HG03097 (cell line): ENCODE measurements around the gene CALR3.

Source experiments
- ATAC-seq: cut with Tn5 transposase; IDR thresholded peaks from one replicate; pipeline ENCODE4 v1.9.1; 2021; ENCODE audit not compliant: unreplicated experiment, low FRiP score

CALR3 gene

DNA sequence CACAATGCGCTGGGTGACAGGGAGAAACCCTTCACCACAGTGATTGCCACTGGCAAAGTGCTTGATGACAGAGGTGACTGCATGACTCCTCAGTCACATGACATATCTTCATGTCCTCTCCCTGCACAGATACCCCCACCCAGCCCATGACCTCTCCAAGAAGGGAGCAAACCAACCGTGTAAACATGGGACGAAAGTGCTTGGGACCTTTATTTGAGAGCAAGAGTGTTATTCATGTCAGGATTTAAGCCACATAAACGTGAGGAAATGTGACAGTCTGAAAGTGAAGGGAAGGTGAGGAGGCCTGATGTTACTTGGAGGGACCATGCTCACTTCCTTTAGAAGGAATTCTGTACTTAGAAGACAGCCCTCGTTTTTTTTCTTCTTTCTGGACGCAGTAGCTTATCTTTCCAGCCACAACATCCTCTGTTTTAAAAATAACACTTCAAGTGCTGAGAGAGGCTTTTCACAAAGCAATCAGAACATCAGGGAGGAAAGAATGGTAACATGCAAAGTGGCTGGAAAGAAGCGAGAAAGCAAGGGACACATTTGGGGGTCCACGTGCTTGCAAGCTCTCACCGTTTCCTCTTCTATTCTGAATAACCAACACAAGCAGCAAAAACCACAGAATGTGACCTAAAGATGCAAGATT is 59.8 kb downstream of the CALR3 start:
- ATAC-seq, result no peak

DNA sequence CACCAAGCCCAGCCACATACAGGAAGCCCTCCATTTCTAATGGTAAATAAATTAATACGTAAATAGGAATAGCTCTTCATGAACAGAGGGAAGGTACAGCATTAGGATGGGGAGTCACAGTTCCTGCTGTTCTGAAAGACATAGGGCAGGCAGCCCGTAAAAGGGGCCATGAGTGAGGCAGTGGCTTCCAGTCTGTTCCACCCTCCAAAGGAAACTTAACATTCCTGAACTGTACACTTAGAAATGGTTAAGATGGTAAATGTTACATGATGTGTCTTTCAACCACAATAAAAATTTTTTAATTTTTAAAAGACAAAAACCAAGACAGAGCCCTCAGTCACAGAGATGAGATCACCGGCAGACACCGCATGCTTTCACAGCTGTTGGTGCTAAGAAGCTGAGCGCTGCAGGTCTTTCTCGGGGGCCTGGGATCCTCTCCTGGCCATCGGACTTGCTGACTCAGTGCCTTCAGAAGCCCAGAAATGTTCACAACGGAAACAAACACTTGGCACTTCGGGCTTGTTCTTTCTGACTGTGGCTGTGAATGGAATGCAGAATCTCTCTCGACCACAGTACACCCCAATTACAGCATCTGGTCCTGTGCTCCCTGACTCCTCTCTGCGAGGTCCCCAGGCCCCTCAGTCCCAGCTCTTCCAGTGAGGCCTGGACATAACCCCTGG is 60.6 kb downstream of the CALR3 start:
- ATAC-seq, result no peak

DNA sequence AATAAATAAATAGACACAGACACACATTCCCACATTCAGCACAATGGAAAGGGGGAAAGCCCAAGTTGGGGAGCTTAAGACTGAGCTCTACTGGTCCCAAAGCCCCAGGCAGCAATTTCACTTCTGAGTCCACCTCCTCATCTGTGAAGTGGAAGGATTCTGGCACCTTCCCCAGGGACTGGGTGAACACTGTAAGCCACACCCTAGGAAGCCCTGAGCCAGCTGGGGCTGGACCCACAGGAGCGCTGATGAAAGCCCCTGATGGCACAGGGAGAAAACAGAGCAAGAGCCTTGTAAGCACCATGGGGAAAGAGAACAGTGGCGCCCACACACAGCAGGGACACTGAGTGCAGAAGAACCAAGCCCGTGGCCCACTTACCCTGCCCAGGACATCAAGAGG is 62.0 kb downstream of the CALR3 start:
- no peak for ATAC-seq

DNA sequence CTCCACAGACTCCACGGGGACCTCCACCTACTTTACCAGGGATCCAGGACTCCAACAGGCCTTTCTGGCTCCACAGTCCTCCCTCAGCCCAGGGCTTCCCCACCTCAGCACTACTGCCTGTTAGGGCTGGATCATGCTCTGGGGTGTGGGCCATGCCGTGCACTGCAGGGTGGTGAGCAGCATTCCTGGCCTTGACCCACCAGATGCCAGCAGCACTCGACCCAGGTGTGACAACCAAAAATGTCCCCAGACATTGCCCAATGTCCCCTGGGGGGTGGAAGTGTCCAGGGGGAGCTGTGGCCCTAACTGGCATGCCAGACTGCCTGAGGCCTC is 66.2 kb downstream of the CALR3 start:
- ATAC-seq, result no peak

DNA sequence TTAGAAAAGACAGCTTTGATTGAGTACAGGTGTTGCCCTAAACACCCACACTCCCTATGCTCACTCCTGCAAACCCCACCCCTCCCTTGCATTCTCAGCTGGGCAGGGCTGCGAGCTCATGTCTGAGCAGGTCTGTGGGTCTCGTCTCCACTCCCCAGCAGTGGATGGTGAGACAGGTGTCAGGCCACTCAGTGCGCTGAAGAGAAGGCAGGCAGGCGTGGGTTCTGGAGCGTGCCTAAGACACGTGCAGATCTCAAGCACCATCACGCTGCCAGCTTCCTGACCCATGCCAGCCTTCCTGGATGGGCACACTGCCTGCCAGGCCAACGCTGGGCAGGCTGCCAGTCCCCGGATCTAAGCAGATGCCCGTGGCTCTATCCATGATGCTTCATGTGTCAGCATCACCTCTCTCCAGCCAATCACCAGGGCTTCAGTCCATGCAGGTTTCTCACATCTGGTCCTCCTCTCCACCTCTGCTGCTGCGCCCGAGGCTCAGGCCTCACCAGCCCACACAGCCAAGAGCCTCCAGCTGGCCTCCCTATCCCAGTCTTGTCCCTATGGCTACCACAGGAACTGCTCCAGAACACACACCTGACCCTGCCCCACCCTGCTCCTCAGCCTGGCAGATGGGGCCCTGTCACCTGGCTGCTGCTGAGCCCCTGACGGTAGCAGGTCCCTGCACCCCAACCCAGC is 66.8 kb downstream of the CALR3 start:
- ATAC-seq, result no peak
